IPS-18c (cell line): ENCODE measurements around the gene TIE1.

Experiments used
- H3K4me3 ChIP-seq: 2 replicates; pipeline ENCODE4 v1.7.0; 2013; ENCODE audit warnings: low read depth, mild to moderate bottlenecking, low read length, moderate library complexity; ENCODE audit not compliant: insufficient read depth
- H3K9me3 ChIP-seq: one replicate; pipeline ENCODE4 v1.6.1; 2013; ENCODE audit warnings: mild to moderate bottlenecking, low read length, moderate library complexity; ENCODE audit not compliant: control insufficient read depth, insufficient read depth

TIE1 gene

DNA sequence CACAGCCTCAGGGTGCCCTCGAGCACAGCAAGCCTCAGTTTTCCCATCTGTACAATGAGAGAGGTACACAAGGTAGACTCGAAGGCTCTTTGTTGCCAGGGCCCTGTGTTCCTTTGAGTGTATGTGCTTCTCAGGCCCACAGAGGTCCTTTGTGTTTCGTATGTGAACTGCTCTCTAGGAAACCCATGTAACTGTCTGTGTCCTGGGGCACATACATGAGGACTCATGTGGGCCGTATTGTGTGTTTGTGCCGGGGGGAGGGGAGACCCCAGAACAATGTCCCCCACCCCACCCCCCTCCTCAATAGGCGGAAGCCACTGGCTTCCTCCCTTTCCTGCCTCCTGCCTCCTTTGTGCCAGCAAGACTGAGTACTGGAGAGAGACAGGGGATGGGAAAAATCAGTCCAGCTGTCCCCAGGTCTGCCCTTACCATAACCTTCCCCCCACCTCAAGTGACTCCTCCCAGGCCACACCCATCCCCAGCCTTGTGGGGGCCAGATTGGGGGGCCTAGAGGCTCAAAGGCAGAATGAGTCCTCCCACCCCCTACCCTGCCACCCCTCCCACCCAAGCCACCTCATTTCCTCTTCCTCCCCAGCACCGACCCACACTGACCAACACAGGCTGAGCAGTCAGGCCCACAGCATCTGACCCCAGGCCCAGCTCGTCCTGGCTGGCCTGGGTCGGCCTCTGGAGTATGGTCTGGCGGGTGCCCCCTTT lies at the start of gene TIE1:
Gene TIE1 (plus strand): TSS at position 605 of the 717 bp plus-strand sequence. CDS start 90 bp downstream, at position 695.
- Histone ChIP-seq H3K4me3 (no peak within 1 kb of the TSS), H3K9me3 (peaks cover 4% of the 10 kb centered on the region)

DNA sequence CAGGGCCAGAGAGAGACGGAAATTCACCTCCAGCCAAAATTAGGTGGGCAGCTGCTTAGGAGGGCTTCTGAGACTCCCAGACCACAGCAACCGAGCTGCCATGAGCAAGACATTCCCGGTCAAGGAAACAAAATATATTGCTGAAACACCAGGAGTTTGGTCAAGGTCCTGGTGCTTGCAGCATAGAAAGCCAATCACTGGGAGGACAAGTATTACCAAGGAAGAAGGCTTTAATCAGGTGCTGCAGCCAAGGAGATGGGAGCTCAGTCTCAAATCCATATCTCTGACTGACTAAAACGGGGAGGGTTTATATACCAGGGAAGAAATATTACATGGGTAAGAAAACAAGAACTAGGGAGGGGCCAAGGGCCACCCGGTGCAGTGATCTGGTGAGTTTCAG lies 49.8 kb upstream of the TIE1 start:
- H3K9me3 ChIP-seq, result peaks cover 3% of the 10 kb centered on the region
- no peak overlapping the region for H3K4me3 ChIP-seq

- no peak overlapping the region for H3K4me3 ChIP-seq
These were observed 48.6 kb upstream of the TIE1 start for GRCh38 chr1:43252225-43252624.

GRCh38 chr1:43253173-43253572 lies 47.6 kb upstream of the TIE1 start:
- Histone ChIP-seq H3K9me3 (peaks cover 3% of the 10 kb centered on the region), H3K4me3 (no peak overlapping the region)

More at GRCh38 chr1:43252225-43252624, 48.6 kb upstream of the TIE1 start:
- H3K9me3 ChIP-seq, result peaks cover 3% of the 10 kb centered on the region

- peaks cover 3% of the 10 kb centered on the region for H3K9me3 ChIP-seq
- no peak overlapping the region for H3K4me3 ChIP-seq
These were observed 46.9 kb upstream of the TIE1 start for GRCh38 chr1:43253876-43254275.

DNA sequence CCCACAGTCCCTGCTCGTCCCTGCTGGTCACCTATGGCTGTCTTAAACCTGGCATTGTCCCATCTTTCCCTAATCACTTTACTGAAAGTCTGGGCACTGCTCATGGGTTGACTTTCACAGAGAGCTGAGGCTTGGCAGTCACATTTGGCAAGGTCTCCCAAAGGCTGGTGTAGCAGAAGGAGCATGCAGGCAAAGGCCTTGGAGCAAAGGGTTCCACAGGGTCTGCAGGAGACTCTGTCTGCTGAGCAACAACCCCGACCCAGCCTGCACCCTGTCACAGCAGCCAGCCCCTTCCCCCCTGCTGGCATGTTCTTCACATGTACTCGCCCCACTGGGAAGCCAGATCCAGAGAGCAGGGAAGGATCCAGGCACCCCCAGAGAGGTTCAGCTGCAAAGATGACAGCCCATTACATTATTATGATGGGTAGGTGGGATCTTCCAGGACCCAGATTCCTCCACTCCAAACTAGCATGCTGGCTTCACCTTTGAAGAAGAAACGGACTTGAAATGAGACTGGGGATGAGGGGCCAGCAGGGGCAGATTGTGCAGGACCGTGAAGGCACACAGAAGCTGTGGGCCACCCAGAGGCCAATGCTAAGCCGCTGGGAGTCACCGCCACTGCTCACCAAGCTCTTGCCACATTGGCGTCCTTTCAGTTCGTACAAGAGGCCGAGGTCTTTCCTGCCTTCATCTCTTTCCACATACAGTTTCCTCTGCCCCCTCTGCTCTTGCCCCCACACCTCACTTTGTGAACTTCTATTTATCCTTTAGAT lies 45.2 kb upstream of the TIE1 start:
- H3K9me3 ChIP-seq, result no peaks in the 10 kb centered on the region
- H3K4me3 ChIP-seq, result no peak overlapping the region

- Histone ChIP-seq H3K4me3 (no peak overlapping the region), H3K9me3 (no peaks in the 10 kb centered on the region)
These were observed 43.9 kb upstream of the TIE1 start for GRCh38 chr1:43256675-43257570.

DNA sequence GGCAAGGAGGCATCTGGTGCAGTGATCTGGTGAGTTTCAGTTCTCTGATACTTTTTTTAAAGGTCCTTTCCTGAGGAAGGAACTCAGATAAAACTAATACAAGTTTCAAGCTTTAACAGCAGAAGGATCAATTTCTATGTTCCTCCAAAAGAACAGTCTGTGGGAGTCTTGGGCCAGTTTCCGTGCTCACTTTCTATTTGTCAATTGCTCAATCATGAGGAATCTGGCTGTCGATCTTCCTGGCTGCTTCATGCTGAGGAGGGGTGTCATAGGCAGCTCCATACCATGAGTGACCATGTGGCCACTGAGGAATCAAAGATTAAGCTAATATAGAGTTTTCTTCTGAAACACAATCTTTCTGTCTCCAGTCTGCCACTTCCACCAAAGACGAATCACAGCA lies 42.4 kb upstream of the TIE1 start:
- Histone ChIP-seq H3K4me3 (no peak overlapping the region), H3K9me3 (peaks cover 3% of the 10 kb centered on the region)

DNA sequence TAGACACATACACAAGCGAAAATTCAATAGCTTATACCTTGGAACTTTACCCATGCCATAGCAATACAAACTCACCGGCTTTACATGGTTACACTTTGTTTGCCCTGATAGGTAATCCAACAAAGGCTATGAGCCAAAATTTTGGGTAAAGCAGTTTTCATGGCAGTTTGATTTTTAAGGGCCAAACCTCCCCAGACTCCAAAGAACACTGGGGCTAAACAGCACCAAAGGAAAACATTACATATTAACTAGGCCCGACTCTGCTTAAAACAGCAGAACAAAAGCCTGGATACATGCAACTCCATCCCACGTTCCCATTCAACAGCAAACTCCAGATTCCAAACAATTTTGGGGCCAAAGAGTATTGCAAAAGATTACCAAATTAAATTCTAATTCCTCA lies 35.4 kb upstream of the TIE1 start:
- no peak overlapping the region for H3K4me3 ChIP-seq
- H3K9me3 ChIP-seq, result peaks cover 5% of the 10 kb centered on the region

DNA sequence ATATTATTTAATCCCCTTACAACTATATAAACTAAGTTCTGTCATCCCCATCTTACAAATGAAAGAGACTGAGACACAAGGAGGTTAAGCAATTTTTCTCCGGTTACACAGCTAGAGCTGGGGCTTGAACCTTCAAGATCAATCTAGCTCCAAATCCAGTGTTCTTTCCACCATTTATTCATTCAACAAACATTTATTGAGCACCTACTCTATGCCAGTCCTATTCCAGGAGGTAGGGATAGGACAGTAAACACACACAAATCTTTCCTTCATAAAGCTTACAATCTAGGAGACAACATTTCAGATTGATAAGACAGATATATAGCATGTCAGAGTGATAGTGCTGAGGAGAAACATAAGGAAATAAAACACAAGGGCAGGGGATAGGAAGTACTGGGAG lies 33.9 kb upstream of the TIE1 start:
- peaks cover 5% of the 10 kb centered on the region for H3K9me3 ChIP-seq
- no peak overlapping the region for H3K4me3 ChIP-seq

DNA sequence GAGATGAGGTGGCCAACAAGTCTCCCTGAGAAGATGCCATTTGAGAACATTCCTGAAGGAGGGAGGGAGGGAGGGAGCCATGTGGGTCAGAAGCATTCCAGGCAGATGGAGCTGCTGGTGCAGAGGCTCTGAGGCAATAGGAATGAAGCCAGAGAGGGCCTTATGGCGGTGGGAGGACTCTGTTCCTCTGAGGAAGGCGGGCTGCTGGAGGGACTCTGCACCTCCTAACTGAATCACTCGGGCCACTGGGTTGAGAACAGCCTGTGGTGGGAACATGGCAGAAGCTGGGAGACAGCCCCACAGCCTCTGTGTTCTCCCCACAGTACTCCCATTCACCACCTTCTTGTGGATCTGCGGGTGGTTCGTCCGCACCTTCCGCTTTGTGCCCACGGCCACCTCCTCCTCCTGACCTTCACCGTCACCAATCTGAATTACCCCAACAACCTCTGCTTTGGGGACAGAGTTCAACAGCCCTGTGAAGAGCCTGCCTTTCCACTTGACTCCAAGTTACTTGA lies 33.4 kb upstream of the TIE1 start:
- peaks cover 5% of the 10 kb centered on the region for H3K9me3 ChIP-seq
- H3K4me3 ChIP-seq, result no peak overlapping the region

- Histone ChIP-seq H3K9me3 (peaks cover 2% of the 10 kb centered on the region), H3K4me3 (no peak overlapping the region)
These were observed 32.9 kb upstream of the TIE1 start for GRCh38 chr1:43267818-43268425.

GRCh38 chr1:43269627-43270375 lies 31.0 kb upstream of the TIE1 start, which contains the start of gene TMEM125:
TSS of gene TMEM125 (plus strand) at chr1:43269983. CDS start at chr1:43272723, 2,740 bp downstream.
- H3K9me3 ChIP-seq, result peaks cover 2% of the 10 kb centered on the region
- peak within 1 kb of the TSS; percentile 42 for H3K4me3 ChIP-seq

- Histone ChIP-seq H3K9me3 (peaks cover 2% of the 10 kb centered on the region), H3K4me3 (peak overlapping the region; percentile 42)
These were observed 30.2 kb upstream of the TIE1 start for GRCh38 chr1:43270421-43271095.

DNA sequence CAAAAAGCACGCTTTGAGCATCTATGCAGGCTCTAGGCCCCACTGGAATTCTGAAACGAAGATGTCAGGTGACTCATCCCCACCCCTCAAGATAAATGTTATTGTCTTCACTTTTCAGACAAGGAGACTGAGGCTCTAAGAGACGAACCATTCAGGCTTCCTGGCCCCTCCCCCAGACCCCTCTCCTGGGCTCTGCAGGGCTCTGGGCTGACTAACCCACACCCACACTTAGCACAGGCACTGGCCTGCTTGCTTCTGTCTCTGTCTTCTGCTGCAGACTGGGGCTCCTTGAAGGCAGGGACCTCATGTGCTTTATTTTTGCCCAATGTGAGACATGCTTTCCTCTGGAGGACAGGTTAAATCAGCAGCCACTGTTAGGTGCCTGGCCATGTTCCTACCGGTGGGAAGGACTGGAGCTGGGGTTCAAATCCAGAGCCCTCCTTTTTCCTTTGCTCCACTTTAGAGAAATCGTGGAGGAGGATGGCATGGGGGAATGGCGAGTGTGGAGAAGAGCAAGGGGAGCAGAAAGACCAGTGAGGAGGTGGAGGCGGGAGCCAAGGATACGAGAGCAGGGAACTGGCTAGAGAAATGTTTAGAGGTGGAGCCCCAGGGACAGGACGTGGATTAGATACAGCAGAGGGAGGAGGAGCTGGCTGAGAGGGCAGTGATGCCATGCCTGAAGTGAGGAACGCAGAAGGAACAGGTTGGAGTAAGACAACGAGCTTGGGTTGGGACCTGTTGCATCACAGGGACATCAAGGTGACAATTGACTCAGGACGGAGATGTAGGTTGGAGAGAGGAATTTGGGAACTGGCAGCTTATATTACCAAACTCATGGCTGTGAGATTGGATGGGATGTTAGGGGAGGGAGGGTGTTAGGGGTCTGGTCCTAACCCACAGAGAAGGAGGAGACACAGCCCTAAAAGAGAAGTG lies 29.3 kb upstream of the TIE1 start:
- H3K4me3 ChIP-seq, result peak overlapping the region; percentile 42

More for the DNA sequence above, 29.3 kb upstream of the TIE1 start:
- H3K9me3 ChIP-seq, result peaks cover 2% of the 10 kb centered on the region
